Measurements from ENCODE around the gene PIEZO1. TPM values are rescaled to one million over a fixed set of nuclear protein-coding genes. Genes with fewer than 3 reads are reported as not detected.

PIEZO1 gene
- total and polyA plus RNA-seq, 9 of the 15 experiments (the other 6 are each of a cell fraction or from before 2014, with no cell fraction given), result 3.6 to 432 (median 131) TPM

DNA sequence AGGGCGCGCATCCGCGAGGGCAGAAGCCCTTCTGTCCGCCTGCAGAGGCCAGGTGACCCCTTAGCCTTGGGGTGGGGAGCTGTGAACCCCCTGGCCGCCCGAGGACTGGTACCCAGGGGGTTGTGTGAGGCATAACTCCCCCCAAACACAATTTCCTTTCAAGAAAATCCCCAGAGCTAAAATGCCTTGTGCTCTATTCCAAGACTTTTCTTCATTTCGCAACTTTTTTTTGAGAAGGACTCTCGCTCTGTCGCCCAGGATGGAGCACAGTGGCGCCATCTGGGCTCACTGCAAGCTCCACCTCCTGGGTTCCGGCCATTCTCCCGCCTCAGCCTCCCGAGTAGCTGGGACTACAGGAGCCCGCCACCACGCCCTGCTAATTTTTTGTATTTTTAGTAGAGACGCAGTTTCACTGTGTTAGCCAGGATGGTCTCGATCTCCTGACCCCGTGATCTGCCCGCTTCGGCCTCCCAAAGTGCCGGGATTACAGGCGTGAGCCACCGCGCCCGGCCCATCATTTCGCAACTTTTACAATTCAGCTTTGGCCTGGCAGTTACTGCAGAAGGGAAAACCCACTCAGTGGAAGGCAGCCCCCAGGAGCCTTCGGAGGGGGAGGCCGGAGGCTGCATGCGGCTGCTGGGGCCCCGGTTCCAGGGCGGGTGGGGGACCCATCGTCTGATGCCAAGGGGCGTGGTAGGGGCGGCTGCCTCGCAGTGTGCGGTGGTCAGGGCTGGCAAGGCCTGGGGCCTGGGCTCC lies 27.7 kb upstream of the PIEZO1 start:
- DNase-seq (ENCODE audit: extremely low read depth in 1 of 4, low spot score in 3 of 4) (peak in 1 of 4 experiments; percentile 76), FAIRE-seq (peak; percentile 71), ATAC-seq (no peak)
- intact Hi-C loops (cut with micrococcal nuclease), result loop anchor here (2.0 to 10.0 kb wide), 6 partner anchors 44 to 695 kb away; partner anchors contain the start of genes CBFA2T3, CDH15, GALNS and SPG7
- peak overlapping the region; percentile 94 for H3K27ac ChIP-seq (ENCODE audit: extremely low read depth, low read depth, low read length)
- peak overlapping the region; percentile 98 for H2AFZ ChIP-seq (ENCODE audit: low read depth, low read length)
- H3K4me2 ChIP-seq (ENCODE audit: insufficient read depth, low read length), result peak overlapping the region; percentile 96
- peak overlapping the region; percentile 64 for H3K4me3 ChIP-seq
- H3K9ac ChIP-seq (ENCODE audit: insufficient read depth in 1 of 2, low read depth in 2 of 2, low read length in 2 of 2), result peak overlapping the region; percentile 86 to 99
- H3K9me1 ChIP-seq (ENCODE audit: control insufficient read depth, insufficient read depth, low read length), result no peaks in the 10 kb centered on the region
- peaks cover 34% of the 10 kb centered on the region; the same call in 2 of the 3 replicates for H3K36me3 ChIP-seq (ENCODE audit: control insufficient read depth, insufficient read depth, low read length)
- no peaks in the 10 kb centered on the region for H3K9me3 ChIP-seq (replicated peaks; ENCODE audit: control insufficient read depth, insufficient read depth, low read depth, low read length)
- in situ Hi-C loops (cut with MboI), result loop anchor here (5.0 to 10.0 kb wide), 2 partner anchors 355 to 402 kb away; partner anchors contain the start of gene ZNF778
- no peaks in the 10 kb centered on the region for H3K27me3 ChIP-seq (ENCODE audit: control insufficient read depth in 2 of 2, insufficient read depth in 2 of 2, low read length in 2 of 2)
- BruUV-seq (replicated peaks), result no TSS peak
- WGBS (ENCODE audit: insufficient coverage, low coverage, missing lambda C conversion rate), result 28% methylated on average over 24 of the region's 37 CpGs
- H4K20me1 ChIP-seq (replicated peaks; ENCODE audit: control insufficient read depth, insufficient read depth, low read length), result peaks cover 27% of the 10 kb centered on the region; the same call in 1 of the 2 replicates
- ChIA-PET CTCF (ENCODE audit: low intra/inter-chr PET ratio) (interaction anchor here (0.6 to 1.9 kb wide), 6 partner anchors 76 to 810 kb away, joined by 3 to 16 read pairs (median 4); partner anchors contain the start of gene CDH15), POLR2A (interaction anchor here (1.1 to 6.1 kb wide), 5 partner anchors 13 to 380 kb away, joined by 4 to 50 read pairs (median 7); partner anchors contain the start of gene PIEZO1)
- H3K79me2 ChIP-seq (ENCODE audit: control insufficient read depth, insufficient read depth, low read length), result peaks cover 34% of the 10 kb centered on the region
- H3K4me1 ChIP-seq (replicated peaks in 1 of 2; ENCODE audit: control insufficient read depth in 2 of 2, insufficient read depth in 2 of 2, low read length in 2 of 2), result peaks cover 14 to 82% of the 10 kb centered on the region in 2 experiments
- TF ChIP-seq L3MBTL2 (IDR thresholded peaks at IDR 0.05), result peak; percentile 87
- TF ChIP-seq DACH1 (IDR thresholded peaks at IDR 0.05; ENCODE audit: partially characterized antibody), result peak; percentile 6
- TF ChIP-seq NFRKB (IDR thresholded peaks at IDR 0.05; ENCODE audit: low read depth), result peak; percentile 45; the same call in 1 of the 2 replicates
- TF ChIP-seq ARNT (IDR thresholded peaks at IDR 0.05), result peak in 1 of 2 experiments; percentile 69; a peak in 2 of 4 replicates
- TF ChIP-seq ATF7 (IDR thresholded peaks at IDR 0.05), result 0 out of 2 replicates have a peak, but pooled peaks have one; percentile 30
- TF ChIP-seq, protein P1, sequence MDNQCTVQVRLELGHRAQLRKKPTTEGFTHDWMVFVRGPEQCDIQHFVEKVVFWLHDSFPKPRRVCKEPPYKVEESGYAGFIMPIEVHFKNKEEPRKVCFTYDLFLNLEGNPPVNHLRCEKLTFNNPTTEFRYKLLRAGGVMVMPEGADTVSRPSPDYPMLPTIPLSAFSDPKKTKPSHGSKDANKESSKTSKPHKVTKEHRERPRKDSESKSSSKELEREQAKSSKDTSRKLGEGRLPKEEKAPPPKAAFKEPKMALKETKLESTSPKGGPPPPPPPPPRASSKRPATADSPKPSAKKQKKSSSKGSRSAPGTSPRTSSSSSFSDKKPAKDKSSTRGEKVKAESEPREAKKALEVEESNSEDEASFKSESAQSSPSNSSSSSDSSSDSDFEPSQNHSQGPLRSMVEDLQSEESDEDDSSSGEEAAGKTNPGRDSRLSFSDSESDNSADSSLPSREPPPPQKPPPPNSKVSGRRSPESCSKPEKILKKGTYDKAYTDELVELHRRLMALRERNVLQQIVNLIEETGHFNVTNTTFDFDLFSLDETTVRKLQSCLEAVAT (IDR thresholded peaks at IDR 0.05), result no peak
- 0 out of 2 replicates have a peak, but pooled peaks have one; percentile 29 for TF ChIP-seq GTF2E2 (tag; IDR thresholded peaks at IDR 0.05)
- TF ChIP-seq SNRNP70 (optimal IDR thresholded peaks at IDR 0.05; ENCODE audit: low read depth, low read length), result no peak
- no peak for TF ChIP-seq CSDE1 (IDR thresholded peaks at IDR 0.05)
- TF ChIP-seq KLF1 (tag; IDR thresholded peaks at IDR 0.05), result no peak
- TF ChIP-seq RBM34 (IDR thresholded peaks at IDR 0.05; ENCODE audit: borderline replicate concordance, insufficient read depth, low read length), result no peak
- TF ChIP-seq TAF1 (IDR thresholded peaks at IDR 0.05; ENCODE audit: control insufficient read depth, extremely low read depth, insufficient read depth, low read length, severe bottlenecking), result no peak
- peak; percentile 75; the same call in 1 of the 2 replicates for TF ChIP-seq SMAD4 (CRISPR knock-in tag; conservative IDR thresholded peaks at IDR 0.05)
- TF ChIP-seq TRIM24 (IDR thresholded peaks at IDR 0.05), result peak; percentile 8 to 15; a peak in 1 of 4 replicates
- TF ChIP-seq TBL1XR1 (IDR thresholded peaks at IDR 0.05; ENCODE audit: low read length in 2 of 2), result 0 out of 4 replicates have a peak, but pooled peaks of 1 of the 2 experiments have one; percentile 9
- no peak for TF ChIP-seq ZNF239 (CRISPR knock-in tag; IDR thresholded peaks at IDR 0.05)
- 0 out of 2 replicates have a peak, but pooled peaks have one; percentile 40 for TF ChIP-seq IRF9 (tag; IDR thresholded peaks at IDR 0.05)
- TF ChIP-seq CTCF (IDR thresholded peaks at IDR 0.05 in 2 of 3, conservative IDR thresholded peaks at IDR 0.05 in 1 of 3; ENCODE audit: insufficient read depth in 2 of 3, low read depth in 1 of 3, low read length in 3 of 3), result 0 out of 6 replicates have a peak, but pooled peaks of 1 of the 3 experiments have one; percentile 12
